K562 (cell line): Measurements from ENCODE around the gene CACNA1C. TPM values are rescaled to one million over a fixed set of nuclear protein-coding genes. Genes with fewer than 3 reads are reported as not detected.

Experiments
- ATAC-seq: fragments of 200-7000 bp; cut with Tn5 transposase; 3 replicates; pipeline ENCODE4 v1.9.1; 2020; ENCODE audit warnings: moderate library complexity
- BruUV-seq: library from RNA; stranded (reverse); fragments of 400-500 nt; replicated peaks from 2 replicates; lab custom pipeline; 2021; lab: Mats Ljungman, UMichigan
- CTCF ChIA-PET: fragments of 300-600 bp; formaldehyde crosslinking; extraction: SDS; loops from one replicate; lab custom pipeline; 2021; ENCODE audit warnings: low intra/inter-chr PET ratio; lab: Yijun Ruan, JAX
- POLR2A ChIA-PET: fragments of 300-600, 350-650 bp; sonication (Branson Sonifier 250); formaldehyde crosslinking; extraction: SDS; loops from one replicate; lab custom pipeline; 2021; ENCODE audit warnings: antibody characterized with exemption, inconsistent platforms; lab: Yijun Ruan, JAX
- DNase-seq, 4 experiments: peaks; one replicate each; pipeline versions ENCODE4 v3.0.0 to v3.0.0-alpha.2; 2011 to 2018; ENCODE audit warnings: low spot score in 3 of 4, mixed read lengths in 3 of 4; ENCODE audit errors: extremely low read depth in 1 of 4
- FAIRE-seq: peaks from 2 replicates; lab custom pipeline; 2011; peaks lifted over from hg19 to GRCh38; lab: Jason Lieb, UNC
- H2AFZ ChIP-seq: 2 replicates; pipeline ENCODE4 v1.6.0; 2011; ENCODE audit warnings: low read depth, low read length, control low read depth, inconsistent platforms
- H3K27ac ChIP-seq: fragments of 200-600 bp; 3 replicates; pipeline ENCODE4 v1.8.0; 2011; ENCODE audit warnings: low read depth, mild to moderate bottlenecking, control low read depth, inconsistent platforms, low read length, moderate library complexity, mixed read lengths; ENCODE audit errors: extremely low read depth
- H3K27me3 ChIP-seq, 2 experiments: fragments of 300-600 bp in 1 of 2; 2 replicates in 1 of 2; 3 replicates in 1 of 2; pipeline versions ENCODE4 v1.6.0 to v1.8.0; 2011; ENCODE audit warnings: inconsistent platforms in 2 of 2, low read length in 2 of 2, mild to moderate bottlenecking in 1 of 2, mixed read lengths in 1 of 2, moderate library complexity in 1 of 2; ENCODE audit not compliant: control insufficient read depth in 2 of 2, insufficient read depth in 2 of 2
- H3K36me3 ChIP-seq: fragments of 300-600 bp; 3 replicates; pipeline ENCODE4 v1.8.0; 2011; ENCODE audit warnings: mild to moderate bottlenecking, low read length, inconsistent platforms; ENCODE audit not compliant: control insufficient read depth, insufficient read depth
- H3K4me1 ChIP-seq, 2 experiments: fragments of 200-600 bp in 1 of 2; replicated peaks in 1 of 2; 2 replicates in 1 of 2; 3 replicates in 1 of 2; pipeline versions ENCODE4 v1.5.1 to v1.8.0; 2011; ENCODE audit warnings: inconsistent platforms in 2 of 2, low read length in 2 of 2, mild to moderate bottlenecking in 1 of 2, mixed read lengths in 1 of 2, moderate library complexity in 1 of 2; ENCODE audit not compliant: control insufficient read depth in 2 of 2, insufficient read depth in 2 of 2
- H3K4me2 ChIP-seq: 2 replicates; pipeline ENCODE4 v1.6.1; 2011; ENCODE audit warnings: low read length, control low read depth, inconsistent platforms, mixed read lengths; ENCODE audit not compliant: insufficient read depth
- H3K4me3 ChIP-seq: fragments of 200-600 bp; sonication (generic), shearing (Covaris generic); 2 replicates; pipeline ENCODE4 v1.5.1; 2016; ENCODE audit warnings: control low read depth, inconsistent platforms
- H3K79me2 ChIP-seq: fragments of 200-600 bp; 3 replicates; pipeline ENCODE4 v1.8.0; 2011; ENCODE audit warnings: low read length, inconsistent platforms; ENCODE audit not compliant: control insufficient read depth, insufficient read depth
- H3K9ac ChIP-seq, 2 experiments: 2 replicates each; pipeline versions ENCODE4 v1.6.0 to v1.6.1; 2011; ENCODE audit warnings: low read depth in 2 of 2, low read length in 2 of 2, control low read depth in 1 of 2, inconsistent platforms in 1 of 2, mild to moderate bottlenecking in 1 of 2, mixed read lengths in 1 of 2; ENCODE audit not compliant: insufficient read depth in 1 of 2
- H3K9me1 ChIP-seq: one replicate; pipeline ENCODE4 v1.6.0; 2011; ENCODE audit warnings: inconsistent platforms, mild to moderate bottlenecking, low read length, moderate library complexity; ENCODE audit not compliant: control insufficient read depth, insufficient read depth
- H3K9me3 ChIP-seq: replicated peaks from 2 replicates; pipeline ENCODE4 v1.5.1; 2011; ENCODE audit warnings: low read depth, low read length, inconsistent platforms; ENCODE audit not compliant: control insufficient read depth, insufficient read depth
- H4K20me1 ChIP-seq: replicated peaks from 2 replicates; pipeline ENCODE4 v1.6.1; 2011; ENCODE audit warnings: low read length, inconsistent platforms, mixed read lengths; ENCODE audit not compliant: control insufficient read depth, insufficient read depth
- ATF6 ChIP-seq: sonication (generic); formaldehyde crosslinking; IDR thresholded peaks from 2 replicates; pipeline ENCODE4 v1.4.0; 2020; ENCODE audit warnings: mild to moderate bottlenecking, missing genetic modification reagents
- CTBP1 ChIP-seq: fragments of 450-650 bp; IDR thresholded peaks from 2 replicates; pipeline ENCODE4 v1.6.1; 2016; ENCODE audit warnings: borderline replicate concordance
- FOS ChIP-seq: IDR thresholded peaks from 3 replicates; pipeline ENCODE4 v1.6.1; 2011; ENCODE audit not compliant: insufficient read length; ENCODE audit errors: extremely low read depth
- GATA2 ChIP-seq: sonication (generic); formaldehyde crosslinking; IDR thresholded peaks from 2 replicates; pipeline ENCODE4 v1.4.0; 2020; ENCODE audit warnings: mild to moderate bottlenecking, missing genetic modification reagents
- HEY1 ChIP-seq: fragments of 250-450 bp; sonication (Bioruptor Pico); IDR thresholded peaks from 2 replicates; pipeline ENCODE4 v1.5.0; 2020; ENCODE audit warnings: mild to moderate bottlenecking, moderate library complexity, borderline replicate concordance
- MEIS2 ChIP-seq: fragments of 450-650 bp; IDR thresholded peaks from 2 replicates; pipeline ENCODE4 v1.6.1; 2014; ENCODE audit warnings: mild to moderate bottlenecking; ENCODE audit not compliant: partially characterized antibody
- SIN3A ChIP-seq, 2 experiments: fragments of 150-350 bp in 1 of 2; IDR thresholded peaks; 2 replicates each; pipeline ENCODE4 v1.6.1; 2011 to 2016; ENCODE audit warnings: borderline replicate concordance in 2 of 2, low read depth in 2 of 2, low read length in 2 of 2, mild to moderate bottlenecking in 2 of 2, moderate library complexity in 2 of 2; ENCODE audit not compliant: control insufficient read depth in 1 of 2
- SMARCB1 ChIP-seq: IDR thresholded peaks from 2 replicates; pipeline ENCODE4 v1.6.1; 2011; ENCODE audit warnings: improper control_type of control experiment, low read depth; ENCODE audit not compliant: insufficient read length
- SRF ChIP-seq, 2 experiments: fragments of 250-450, 450-650 bp in 1 of 2; sonication (Bioruptor Pico) in 1 of 2; sonication (generic) in 1 of 2; formaldehyde crosslinking; IDR thresholded peaks; 2 replicates each; pipeline versions ENCODE4 v1.5.0 to v1.5.1; 2020 to 2022; ENCODE audit warnings: mild to moderate bottlenecking in 1 of 2, missing genetic modification reagents in 1 of 2
- TGIF2 ChIP-seq: sonication (generic); formaldehyde crosslinking; IDR thresholded peaks from 2 replicates; pipeline ENCODE4 v1.8.1; 2022; ENCODE audit warnings: mild to moderate bottlenecking, missing genetic modification reagents, moderate library complexity
- TSC22D4 ChIP-seq: fragments of 450-650 bp; IDR thresholded peaks from 2 replicates; pipeline ENCODE4 v1.6.1; 2016; ENCODE audit warnings: missing genetic modification characterization, missing biosample characterization, control low read depth
- ZNF354B ChIP-seq: fragments of 250-450 bp; sonication (Bioruptor Pico); IDR thresholded peaks from 2 replicates; pipeline ENCODE4 v1.4.0; 2020
- ZNF609 ChIP-seq: sonication (generic); formaldehyde crosslinking; IDR thresholded peaks from 2 replicates; pipeline ENCODE4 v1.8.1; 2023; ENCODE audit warnings: missing genetic modification reagents, mild to moderate bottlenecking, borderline replicate concordance
- WGBS: fragments of 100-300 bp; shearing (Covaris generic); methylation state at CpG from one replicate; pipeline ENCODE4 v1.1.6; 2016; ENCODE audit warnings: low coverage, mixed read lengths; ENCODE audit not compliant: insufficient coverage; ENCODE audit errors: missing lambda C conversion rate; 5-methylcytosine and 5-hydroxymethylcytosine counted together
- in situ Hi-C: fragments of 300-500 bp; cut with MboI; formaldehyde crosslinking; loops from 4 replicates; pipeline ENCODE4 v1.15.0; 2018; ENCODE audit warnings: inconsistent platforms, mixed read lengths
- intact Hi-C: fragments of 100-400 bp; cut with micrococcal nuclease; formaldehyde crosslinking; loops from 2 replicates; pipeline ENCODE4 v1.14.2; 2022
- polyA plus RNA-seq, 8 experiments: library from polyadenylated mRNA; depleted of rRNA in 4 of 8; stranded (reverse) in 5 of 8; unstranded in 3 of 8; fragments of >200 nt; fragmentation: Nextera tagmentation in 2 of 8; fragmentation: Illumina TruSeq in 1 of 8; extraction: Ambion mirVana in 2 of 8; extraction: Trizol in 1 of 8; gene quantifications; 2 replicates each; pipeline versions ENCODE4 v1.2.1 to v1.2.3, GENCODE V29; 2011 to 2014; ENCODE audit warnings: inconsistent platforms in 1 of 8, missing spikeins in 1 of 8
- total RNA-seq, 7 experiments: library from RNA; depleted of rRNA in 6 of 7; stranded (reverse); fragments of >200 nt in 6 of 7; fragmentation: Illumina TruSeq in 2 of 7; extraction: Trizol in 2 of 7; gene quantifications; 2 replicates each; pipeline versions ENCODE4 v1.2.1 to v1.2.3, GENCODE V29; 2011 to 2021; ENCODE audit warnings: low replicate concordance in 1 of 7

CACNA1C gene
- total and polyA plus RNA-seq, 9 of the 15 experiments (the other 6 are each of a cell fraction or from before 2014, with no cell fraction given) = not detected

- no TSS peak for BruUV-seq
- Histone ChIP-seq H3K27me3 (no peaks in the 10 kb centered on the region; a peak in 1 of 5 replicates), H3K9ac (no peak overlapping the region), H3K36me3 (no peaks in the 10 kb centered on the region), H3K4me2 (no peak overlapping the region), H4K20me1 (no peaks in the 10 kb centered on the region), H3K4me3 (no peak overlapping the region), H3K9me1 (no peaks in the 10 kb centered on the region), H3K9me3 (no peaks in the 10 kb centered on the region), H3K27ac (no peak overlapping the region), H3K79me2 (no peaks in the 10 kb centered on the region), H3K4me1 (no peaks in the 10 kb centered on the region), H2AFZ (no peak overlapping the region)
- TF ChIP-seq HEY1 (no peak), CTBP1 (no peak), ZNF354B (CRISPR knock-in tag) (no peak), SIN3A (IDR thresholded peaks at IDR 0.05; ENCODE audit: borderline replicate concordance in 2 of 2, control insufficient read depth in 1 of 2, low read depth in 2 of 2, low read length in 2 of 2) (no peak), ZNF609 (no peak), FOS (no peak), TSC22D4 (tag) (no peak), TGIF2 (CRISPR knock-in tag) (no peak), MEIS2 (no peak), SRF (CRISPR knock-in tag; IDR thresholded peaks at IDR 0.05) (no peak), SMARCB1 (no peak), GATA2 (no peak), ATF6 (CRISPR knock-in tag) (no peak)
- no peak for FAIRE-seq
- ChIA-PET CTCF (no interaction called here), POLR2A (interaction anchor here (0.5 kb wide), 1 partner anchor 176 kb away, joined by 3 read pairs; no protein-coding TSS in a partner anchor)
- in situ Hi-C loops = no loop called here
- 22% methylated on average over 1 of the region's 1 CpG for WGBS
- no peak for ATAC-seq
- DNase-seq = no peak
- intact Hi-C loops = no loop called here
Measured at GRCh38 chr12:2312770-2313169, 260.0 kb downstream of the CACNA1C start.
